Astrocyte (in vitro differentiated cells and primary cell): Measurements from ENCODE around the gene SPDEF. TPM values are rescaled to one million over a fixed set of nuclear protein-coding genes. Genes with fewer than 3 reads are reported as not detected.

Experiments
- DNase-seq: peaks from one replicate; pipeline ENCODE4 v3.0.0-alpha.2; 2010; ENCODE audit warnings: low read depth
- FAIRE-seq: peaks from 2 replicates; lab custom pipeline; 2011; peaks lifted over from hg19 to GRCh38; lab: Jason Lieb, UNC
- H2AFZ ChIP-seq: 2 replicates; pipeline ENCODE4 v1.6.0; 2012; ENCODE audit warnings: low read depth, low read length, inconsistent platforms
- H3K27ac ChIP-seq: 2 replicates; pipeline ENCODE4 v1.5.1; 2011; ENCODE audit warnings: low read depth, low read length, inconsistent platforms
- H3K27me3 ChIP-seq: 2 replicates; pipeline ENCODE4 v1.6.0; 2011; ENCODE audit warnings: low read length, inconsistent platforms; ENCODE audit not compliant: insufficient read depth
- H3K36me3 ChIP-seq: 2 replicates; pipeline ENCODE4 v1.5.1; 2011; ENCODE audit warnings: low read length, inconsistent platforms; ENCODE audit not compliant: insufficient read depth
- H3K4me1 ChIP-seq: 2 replicates; pipeline ENCODE4 v1.5.1; 2011; ENCODE audit warnings: low read length, inconsistent platforms; ENCODE audit not compliant: insufficient read depth
- H3K4me2 ChIP-seq: 2 replicates; pipeline ENCODE4 v1.6.0; 2012; ENCODE audit warnings: low read length, inconsistent platforms
- H3K4me3 ChIP-seq: 2 replicates; pipeline ENCODE4 v1.5.1; 2011; ENCODE audit warnings: low read depth, mild to moderate bottlenecking, low read length, inconsistent platforms; ENCODE audit not compliant: insufficient read depth
- H3K79me2 ChIP-seq: 2 replicates; pipeline ENCODE4 v1.6.0; 2012; ENCODE audit warnings: mild to moderate bottlenecking, low read length, inconsistent platforms; ENCODE audit not compliant: insufficient read depth
- H3K9ac ChIP-seq: 2 replicates; pipeline ENCODE4 v1.6.0; 2012; ENCODE audit warnings: mild to moderate bottlenecking, low read length, inconsistent platforms
- H3K9me3 ChIP-seq: 2 replicates; pipeline ENCODE4 v1.5.1; 2012; ENCODE audit warnings: low read depth, mild to moderate bottlenecking, low read length, inconsistent platforms; ENCODE audit not compliant: insufficient read depth
- H4K20me1 ChIP-seq: 2 replicates; pipeline ENCODE4 v1.6.0; 2012; ENCODE audit warnings: low read length, inconsistent platforms; ENCODE audit not compliant: insufficient read depth
- H3K27ac Mint-ChIP-seq: one replicate; pipeline ENCODE4 v1.8.0; 2021; ENCODE audit warnings: mild to moderate bottlenecking, mixed read lengths; ENCODE audit not compliant: unreplicated experiment
- H3K27me3 Mint-ChIP-seq: one replicate; pipeline ENCODE4 v1.8.0; 2021; ENCODE audit warnings: low read depth, mixed read lengths; ENCODE audit not compliant: unreplicated experiment
- H3K36me3 Mint-ChIP-seq: one replicate; pipeline ENCODE4 v1.8.0; 2021; ENCODE audit warnings: low read depth, mixed read lengths; ENCODE audit not compliant: unreplicated experiment
- H3K4me1 Mint-ChIP-seq: one replicate; pipeline ENCODE4 v1.8.0; 2021; ENCODE audit warnings: low read depth, mixed read lengths; ENCODE audit not compliant: unreplicated experiment
- H3K4me3 Mint-ChIP-seq: one replicate; pipeline ENCODE4 v1.8.0; 2021; ENCODE audit warnings: mild to moderate bottlenecking, moderate library complexity, mixed read lengths; ENCODE audit not compliant: unreplicated experiment
- H3K9me3 Mint-ChIP-seq: one replicate; pipeline ENCODE4 v1.8.0; 2021; ENCODE audit warnings: mild to moderate bottlenecking, mixed read lengths; ENCODE audit not compliant: unreplicated experiment
- EZH2 ChIP-seq: IDR thresholded peaks from 2 replicates; pipeline ENCODE4 v1.6.1; 2012; ENCODE audit warnings: mild to moderate bottlenecking, low read length, inconsistent platforms; ENCODE audit not compliant: insufficient read depth
- total RNA-seq: library from RNA; stranded (reverse); gene quantifications from 2 replicates; pipeline ENCODE4 v1.2.1, GENCODE V29; 2021
- TF ChIP-seq, protein P1 (sequence below): IDR thresholded peaks from 2 replicates; pipeline ENCODE4 v1.5.1; 2011; ENCODE audit warnings: low read depth, mild to moderate bottlenecking, inconsistent platforms, low read length, moderate library complexity; ENCODE audit not compliant: insufficient read depth

Gene SPDEF
- total RNA-seq, 1 donor from 2014 or later = 0.16 TPM

DNA sequence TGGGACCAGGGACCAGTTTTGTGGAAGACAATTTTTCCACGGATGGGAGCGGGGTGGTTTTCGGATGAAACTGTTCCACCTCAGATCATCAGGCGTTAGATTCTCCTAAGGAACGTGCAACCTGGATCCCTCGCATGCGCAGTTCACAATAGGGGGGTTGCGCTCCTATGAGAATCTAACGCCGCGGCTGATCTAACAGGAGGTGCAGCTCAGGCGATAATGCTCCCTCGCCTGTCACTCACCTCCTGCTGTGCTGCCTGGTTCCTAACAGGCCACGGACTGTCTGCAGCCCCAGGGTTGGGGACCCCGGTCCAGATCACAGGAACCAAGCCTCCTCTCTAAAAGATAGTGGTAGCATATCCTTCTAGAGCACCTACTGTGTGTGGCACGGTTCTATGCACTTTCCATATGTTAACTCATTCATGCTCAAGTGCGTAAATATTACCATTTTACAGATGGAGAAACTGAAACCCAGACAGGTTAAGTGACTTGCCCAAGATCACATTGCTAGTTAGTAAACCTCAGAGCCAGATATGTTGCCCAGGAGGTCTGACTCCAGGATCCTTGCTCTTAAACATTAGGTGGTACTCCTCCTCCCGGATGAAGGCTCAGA is 25.3 kb downstream of the SPDEF start:
- no peak overlapping the region for H3K27ac Mint-ChIP-seq
- H3K4me2 ChIP-seq = no peak overlapping the region
- H3K79me2 ChIP-seq = no peaks in the 10 kb centered on the region
- no peaks in the 10 kb centered on the region for H3K36me3 Mint-ChIP-seq
- FAIRE-seq (no peak), DNase-seq (no peak)
- H3K9ac ChIP-seq = no peak overlapping the region
- no peaks in the 10 kb centered on the region for H3K9me3 ChIP-seq
- no peak overlapping the region for H3K4me3 Mint-ChIP-seq
- H4K20me1 ChIP-seq = no peaks in the 10 kb centered on the region
- H3K9me3 Mint-ChIP-seq = peaks cover 2% of the 10 kb centered on the region
- H3K27ac ChIP-seq = no peak overlapping the region
- H3K36me3 ChIP-seq = no peaks in the 10 kb centered on the region
- TF ChIP-seq EZH2 = no peak
- TF ChIP-seq, protein P1, sequence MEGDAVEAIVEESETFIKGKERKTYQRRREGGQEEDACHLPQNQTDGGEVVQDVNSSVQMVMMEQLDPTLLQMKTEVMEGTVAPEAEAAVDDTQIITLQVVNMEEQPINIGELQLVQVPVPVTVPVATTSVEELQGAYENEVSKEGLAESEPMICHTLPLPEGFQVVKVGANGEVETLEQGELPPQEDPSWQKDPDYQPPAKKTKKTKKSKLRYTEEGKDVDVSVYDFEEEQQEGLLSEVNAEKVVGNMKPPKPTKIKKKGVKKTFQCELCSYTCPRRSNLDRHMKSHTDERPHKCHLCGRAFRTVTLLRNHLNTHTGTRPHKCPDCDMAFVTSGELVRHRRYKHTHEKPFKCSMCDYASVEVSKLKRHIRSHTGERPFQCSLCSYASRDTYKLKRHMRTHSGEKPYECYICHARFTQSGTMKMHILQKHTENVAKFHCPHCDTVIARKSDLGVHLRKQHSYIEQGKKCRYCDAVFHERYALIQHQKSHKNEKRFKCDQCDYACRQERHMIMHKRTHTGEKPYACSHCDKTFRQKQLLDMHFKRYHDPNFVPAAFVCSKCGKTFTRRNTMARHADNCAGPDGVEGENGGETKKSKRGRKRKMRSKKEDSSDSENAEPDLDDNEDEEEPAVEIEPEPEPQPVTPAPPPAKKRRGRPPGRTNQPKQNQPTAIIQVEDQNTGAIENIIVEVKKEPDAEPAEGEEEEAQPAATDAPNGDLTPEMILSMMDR = no peak
- H2AFZ ChIP-seq = no peak overlapping the region
- H3K27me3 ChIP-seq = no peaks in the 10 kb centered on the region
- H3K4me1 Mint-ChIP-seq = no peaks in the 10 kb centered on the region
- no peak overlapping the region for H3K4me3 ChIP-seq
- H3K4me1 ChIP-seq = no peaks in the 10 kb centered on the region
- H3K27me3 Mint-ChIP-seq = peaks cover 38% of the 10 kb centered on the region

DNA sequence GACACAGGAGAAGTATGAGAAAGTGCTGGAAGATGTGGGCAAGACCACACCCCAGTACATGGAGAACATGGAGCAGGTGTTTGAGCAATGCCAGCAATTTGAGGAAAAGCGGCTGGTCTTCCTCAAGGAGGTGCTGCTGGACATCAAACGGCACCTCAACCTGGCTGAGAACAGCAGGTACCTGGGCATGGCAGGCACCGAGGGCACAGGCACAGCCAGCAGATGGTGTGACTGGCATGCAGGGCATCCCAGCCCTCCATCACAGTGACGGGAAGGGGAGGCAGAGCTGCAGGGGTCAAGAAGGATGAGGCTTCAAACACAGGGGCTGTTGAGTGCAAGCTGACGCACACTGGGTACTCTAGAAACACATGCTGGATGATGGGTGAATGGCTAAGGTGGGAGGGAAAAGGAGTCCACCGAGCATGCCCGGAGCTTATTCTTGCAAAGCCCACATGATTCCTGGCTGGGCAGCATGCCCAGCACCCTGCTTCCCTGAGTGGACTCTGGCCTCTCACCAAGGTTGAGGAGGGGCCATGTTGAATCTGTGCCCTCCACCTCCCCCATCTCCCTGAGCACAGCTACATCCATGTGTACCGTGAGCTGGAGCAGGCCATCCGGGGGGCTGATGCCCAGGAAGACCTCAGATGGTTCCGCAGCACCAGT is 26.3 kb downstream of the SPDEF start:
- Histone ChIP-seq H3K27me3 (no peaks in the 10 kb centered on the region), H3K9me3 (no peaks in the 10 kb centered on the region), H3K27ac (no peak overlapping the region), H2AFZ (no peak overlapping the region), H3K36me3 (no peaks in the 10 kb centered on the region), H3K4me3 (no peak overlapping the region), H3K4me2 (no peak overlapping the region), H4K20me1 (no peaks in the 10 kb centered on the region), H3K79me2 (no peaks in the 10 kb centered on the region), H3K4me1 (no peaks in the 10 kb centered on the region), H3K9ac (no peak overlapping the region)
- no peaks in the 10 kb centered on the region for H3K36me3 Mint-ChIP-seq
- FAIRE-seq (no peak), DNase-seq (no peak)
- H3K27me3 Mint-ChIP-seq = peaks cover 38% of the 10 kb centered on the region
- no peak for TF ChIP-seq EZH2
- TF ChIP-seq, protein P1 = no peak
- H3K4me1 Mint-ChIP-seq = no peaks in the 10 kb centered on the region
- H3K9me3 Mint-ChIP-seq = peaks cover 2% of the 10 kb centered on the region
- no peak overlapping the region for H3K27ac Mint-ChIP-seq
- no peak overlapping the region for H3K4me3 Mint-ChIP-seq
